Stimulated activated naive CD8-positive, alpha-beta T cell treated with anti-CD3 and anti-CD28 coated beads, Interleukin-15, Interleukin-2, amounts not matched to agents 100 ng/mL and 50 ng/mL, for 24 hours (primary cell): Measurements from ENCODE around the gene WDR76.

Source experiments
- H3K27ac Mint-ChIP-seq: one replicate; pipeline ENCODE4 v1.8.0; 2021; ENCODE audit warnings: mild to moderate bottlenecking, mixed read lengths
- H3K27me3 Mint-ChIP-seq: one replicate; pipeline ENCODE4 v1.8.0; 2021; ENCODE audit warnings: mixed read lengths
- H3K36me3 Mint-ChIP-seq: one replicate; pipeline ENCODE4 v1.8.0; 2021; ENCODE audit warnings: low read depth, mixed read lengths
- H3K4me1 Mint-ChIP-seq: one replicate; pipeline ENCODE4 v1.8.0; 2021; ENCODE audit warnings: low read depth, mixed read lengths
- H3K4me3 Mint-ChIP-seq: one replicate; pipeline ENCODE4 v1.8.0; 2021; ENCODE audit warnings: mild to moderate bottlenecking, mixed read lengths
- H3K9me3 Mint-ChIP-seq: one replicate; pipeline ENCODE4 v1.8.0; 2021; ENCODE audit warnings: mixed read lengths

Gene WDR76

DNA sequence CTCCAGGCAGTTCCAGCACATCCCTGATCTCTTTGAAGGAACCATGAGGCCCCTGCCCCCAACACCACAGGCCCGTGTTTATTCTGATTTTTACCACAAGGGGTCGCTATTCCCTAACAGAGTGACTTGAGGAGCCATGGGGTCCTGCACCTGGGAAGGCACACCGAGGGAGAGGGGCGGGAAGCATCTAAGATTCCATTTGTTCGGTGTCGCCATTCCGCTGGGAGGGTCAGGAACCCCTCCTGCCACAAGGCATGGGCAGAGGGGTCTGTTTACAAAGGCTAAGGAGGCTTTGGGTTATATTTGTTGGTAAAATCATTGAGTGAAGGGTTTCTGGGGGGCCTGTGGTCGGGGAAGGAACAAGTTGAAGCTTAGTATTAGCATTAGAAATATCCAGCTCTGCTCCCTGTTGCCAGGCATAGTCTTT, 77.1 kb downstream of the WDR76 start:
- H3K27ac Mint-ChIP-seq: peak overlapping the region; percentile 84
- H3K9me3 Mint-ChIP-seq: no peaks in the 10 kb centered on the region
- H3K36me3 Mint-ChIP-seq: no peaks in the 10 kb centered on the region
- H3K4me1 Mint-ChIP-seq: peaks cover 3% of the 10 kb centered on the region
- no peak overlapping the region for H3K4me3 Mint-ChIP-seq
- no peaks in the 10 kb centered on the region for H3K27me3 Mint-ChIP-seq

DNA sequence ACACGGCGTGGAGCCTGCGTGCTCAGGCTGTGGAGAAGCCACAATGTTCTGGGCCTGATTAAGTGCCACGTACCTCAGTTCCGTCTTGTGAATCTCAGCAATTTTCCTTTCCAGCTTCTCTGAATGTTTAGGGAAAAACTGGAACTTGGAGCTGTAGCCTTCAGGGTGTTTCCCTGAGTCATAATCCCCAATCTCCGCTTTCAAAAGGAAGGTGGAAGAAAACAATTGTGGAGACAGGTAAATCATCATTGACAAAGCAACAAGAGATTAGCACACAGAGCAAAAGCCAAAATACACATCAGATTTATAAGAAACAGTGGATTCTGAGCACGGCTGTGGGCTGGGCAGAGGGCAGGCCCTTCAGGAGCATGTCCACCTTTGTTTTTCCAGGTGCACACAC, 79.0 kb downstream of the WDR76 start:
- H3K36me3 Mint-ChIP-seq: no peaks in the 10 kb centered on the region
- H3K9me3 Mint-ChIP-seq: no peaks in the 10 kb centered on the region
- H3K27me3 Mint-ChIP-seq: no peaks in the 10 kb centered on the region
- no peak overlapping the region for H3K4me3 Mint-ChIP-seq
- peaks cover 3% of the 10 kb centered on the region for H3K4me1 Mint-ChIP-seq
- H3K27ac Mint-ChIP-seq: no peak overlapping the region

DNA sequence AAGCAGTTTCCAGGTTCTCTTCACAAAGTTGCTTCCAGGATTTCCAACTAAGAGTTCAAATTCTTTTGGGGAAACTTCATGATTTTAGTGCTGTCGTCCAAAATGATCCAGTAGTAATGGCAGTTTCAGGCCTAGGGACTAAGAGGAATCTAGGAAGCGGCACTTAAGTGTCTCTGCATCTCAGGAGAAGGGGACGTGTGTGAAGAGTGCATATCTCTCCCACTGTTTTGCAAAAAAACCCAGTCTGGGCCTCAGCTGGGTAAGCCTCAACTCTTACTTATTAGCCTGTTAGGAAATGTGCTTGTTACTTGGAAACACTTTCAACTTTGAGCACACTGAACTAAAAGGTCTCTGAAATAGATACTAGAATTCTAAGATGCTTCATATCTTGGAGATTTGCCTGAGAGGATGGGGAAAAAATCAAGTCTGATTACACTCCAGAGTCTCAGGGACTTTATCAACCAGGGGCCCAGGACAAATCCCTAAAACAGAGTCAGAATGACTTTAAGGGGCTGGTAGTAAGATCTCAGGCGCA, 81.8 kb downstream of the WDR76 start:
- Mint-ChIP-seq H3K27me3 (no peaks in the 10 kb centered on the region), H3K36me3 (no peaks in the 10 kb centered on the region), H3K9me3 (no peaks in the 10 kb centered on the region), H3K4me3 (no peak overlapping the region), H3K4me1 (peaks cover 11% of the 10 kb centered on the region), H3K27ac (no peak overlapping the region)

DNA sequence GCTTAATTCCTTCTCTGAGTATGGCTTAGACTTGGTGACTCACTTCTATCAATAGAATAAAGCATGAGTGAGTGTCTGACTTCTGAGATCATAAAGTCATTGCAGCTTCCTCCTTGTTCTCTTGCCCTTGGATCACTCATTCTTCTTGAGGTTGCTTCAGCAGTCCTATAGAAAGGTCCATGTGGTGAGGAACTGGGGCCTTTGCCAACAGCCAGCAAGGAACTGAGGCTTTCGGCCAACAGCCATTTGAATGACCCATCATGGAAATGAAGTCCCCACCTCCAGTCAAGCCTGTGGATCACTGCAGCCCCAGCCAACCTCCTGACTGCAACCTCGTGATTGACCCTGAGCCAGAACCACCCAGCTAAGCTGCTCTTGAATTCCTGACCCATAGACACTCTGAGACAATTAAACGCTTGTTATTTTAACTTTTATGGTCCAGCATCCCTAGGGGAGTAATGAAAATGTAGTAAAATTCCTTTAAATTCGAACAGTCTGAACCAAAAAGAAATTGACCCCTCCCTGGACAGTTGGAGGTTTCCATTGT, 84.5 kb downstream of the WDR76 start:
- no peak overlapping the region for H3K27ac Mint-ChIP-seq
- H3K36me3 Mint-ChIP-seq: no peaks in the 10 kb centered on the region
- no peaks in the 10 kb centered on the region for H3K27me3 Mint-ChIP-seq
- H3K4me3 Mint-ChIP-seq: no peak overlapping the region
- no peaks in the 10 kb centered on the region for H3K9me3 Mint-ChIP-seq
- peaks cover 8% of the 10 kb centered on the region for H3K4me1 Mint-ChIP-seq

DNA sequence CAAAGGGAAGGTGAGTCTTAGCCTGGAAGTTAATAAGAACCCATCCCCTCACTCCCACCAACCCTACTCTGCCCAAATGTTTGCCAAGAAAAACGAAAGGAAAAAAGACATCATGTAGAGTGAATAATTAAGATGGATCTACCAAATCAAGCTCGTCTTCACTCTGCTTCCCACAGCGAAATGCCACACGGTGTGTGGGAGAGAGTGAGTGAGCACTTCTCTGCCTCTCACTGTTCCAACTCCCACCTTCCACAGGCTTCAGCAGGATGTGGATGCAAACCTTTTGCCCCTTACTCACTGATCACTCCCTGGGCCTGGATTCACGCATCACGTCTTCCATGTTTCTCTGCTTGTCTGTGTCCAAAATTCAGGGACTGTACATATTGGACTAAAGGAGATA, 85.4 kb downstream of the WDR76 start:
- Mint-ChIP-seq H3K4me3 (no peak overlapping the region), H3K36me3 (no peaks in the 10 kb centered on the region), H3K4me1 (peaks cover 8% of the 10 kb centered on the region), H3K9me3 (no peaks in the 10 kb centered on the region), H3K27me3 (no peaks in the 10 kb centered on the region), H3K27ac (no peak overlapping the region)

DNA sequence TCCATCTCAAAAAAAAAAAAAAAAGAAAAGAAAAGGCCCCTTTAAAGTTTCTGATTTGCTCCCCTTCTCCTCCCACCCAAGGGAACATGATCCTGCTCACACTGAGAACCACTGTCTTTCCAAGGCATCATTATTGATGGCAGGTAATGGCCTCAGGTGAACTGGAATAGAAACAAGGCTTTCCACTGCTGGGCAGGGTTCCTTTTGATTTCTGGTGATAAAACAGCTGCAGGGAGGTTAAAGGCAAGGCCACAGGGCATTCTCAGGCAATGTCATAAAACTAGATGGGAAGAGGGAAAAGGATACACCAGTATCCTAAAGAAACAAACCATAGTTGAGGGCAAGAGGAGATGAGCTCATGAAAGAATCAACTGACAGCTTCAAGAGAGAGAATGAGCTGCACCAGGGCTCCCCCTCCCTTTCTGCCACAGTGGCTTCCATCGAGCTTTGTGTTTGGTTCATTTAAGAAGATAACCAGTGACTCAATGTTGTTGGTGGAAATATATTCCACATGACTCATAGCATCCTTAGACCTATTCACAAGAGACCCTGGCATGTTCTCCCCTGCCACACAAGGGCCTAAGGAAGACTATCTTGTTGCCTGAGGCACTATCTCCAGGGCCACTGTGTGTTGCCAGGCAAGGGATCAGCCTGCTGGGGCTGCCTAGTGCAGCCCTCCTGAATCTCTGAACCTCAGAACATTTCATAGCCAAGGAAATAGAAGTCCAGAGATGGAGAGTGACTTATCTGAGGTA, 86.4 kb downstream of the WDR76 start:
- H3K27me3 Mint-ChIP-seq: no peaks in the 10 kb centered on the region

DNA sequence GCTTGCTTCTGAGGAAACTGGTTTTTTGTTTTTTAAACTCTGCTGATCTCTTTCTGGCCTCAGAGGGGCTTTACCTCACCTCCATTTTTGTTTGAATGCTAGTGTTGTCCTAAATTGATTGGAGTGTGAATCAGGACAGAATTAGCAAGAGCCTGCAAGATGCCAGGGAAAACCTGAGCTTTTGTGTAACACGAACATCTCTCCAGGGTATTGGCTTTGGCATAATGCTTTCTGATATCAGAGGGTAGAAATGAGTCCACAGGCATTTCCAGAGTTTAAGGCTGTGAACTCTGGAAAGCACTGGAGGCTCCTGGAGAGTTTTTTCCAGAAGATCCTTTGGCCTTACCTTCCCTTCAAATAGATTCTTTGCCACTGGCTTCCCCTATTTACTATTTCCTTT, 87.1 kb downstream of the WDR76 start:
- Mint-ChIP-seq H3K4me1 (peaks cover 8% of the 10 kb centered on the region), H3K27me3 (no peaks in the 10 kb centered on the region), H3K27ac (no peak overlapping the region), H3K9me3 (no peaks in the 10 kb centered on the region), H3K36me3 (no peaks in the 10 kb centered on the region), H3K4me3 (no peak overlapping the region)

More for the DNA sequence above, 86.4 kb downstream of the WDR76 start:
- H3K27ac Mint-ChIP-seq: no peak overlapping the region
- no peak overlapping the region for H3K4me3 Mint-ChIP-seq
- peaks cover 8% of the 10 kb centered on the region for H3K4me1 Mint-ChIP-seq
- no peaks in the 10 kb centered on the region for H3K9me3 Mint-ChIP-seq
- no peaks in the 10 kb centered on the region for H3K36me3 Mint-ChIP-seq

DNA sequence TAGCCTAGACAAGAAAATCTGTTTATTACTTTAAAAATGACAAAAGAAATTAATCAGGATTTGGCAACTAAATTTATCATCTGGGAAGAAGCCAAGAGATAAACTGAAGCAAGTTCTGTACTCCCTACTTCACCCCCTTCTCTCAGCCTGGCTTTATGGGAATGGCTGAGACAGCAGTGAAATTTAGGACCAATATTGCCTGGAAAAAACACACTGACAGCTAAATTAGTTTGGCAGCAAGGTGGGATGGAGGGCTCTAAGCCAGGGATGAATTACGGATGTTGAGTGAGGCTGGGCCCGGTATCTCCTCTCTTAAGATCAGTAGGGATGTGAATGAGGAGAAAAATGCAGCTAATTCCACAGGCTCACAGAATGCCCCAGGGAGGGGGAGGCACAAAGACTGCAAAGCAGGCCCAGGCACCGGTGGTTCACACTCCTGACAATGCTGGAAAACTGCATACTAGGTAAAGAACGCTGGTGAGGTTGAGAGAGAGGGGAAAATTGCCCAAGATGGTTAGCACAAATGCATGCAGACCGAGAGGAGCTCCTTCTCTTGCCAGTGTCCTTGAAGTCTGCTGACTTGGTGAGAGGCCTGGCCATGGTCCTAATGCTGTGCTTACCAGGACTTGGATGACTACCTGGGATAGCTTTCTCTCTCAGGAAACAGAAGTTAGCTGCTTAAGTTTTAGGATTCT, 89.0 kb downstream of the WDR76 start:
- Mint-ChIP-seq H3K27ac (no peak overlapping the region), H3K4me3 (no peak overlapping the region), H3K27me3 (no peaks in the 10 kb centered on the region), H3K36me3 (no peaks in the 10 kb centered on the region), H3K9me3 (no peaks in the 10 kb centered on the region), H3K4me1 (peaks cover 8% of the 10 kb centered on the region)

DNA sequence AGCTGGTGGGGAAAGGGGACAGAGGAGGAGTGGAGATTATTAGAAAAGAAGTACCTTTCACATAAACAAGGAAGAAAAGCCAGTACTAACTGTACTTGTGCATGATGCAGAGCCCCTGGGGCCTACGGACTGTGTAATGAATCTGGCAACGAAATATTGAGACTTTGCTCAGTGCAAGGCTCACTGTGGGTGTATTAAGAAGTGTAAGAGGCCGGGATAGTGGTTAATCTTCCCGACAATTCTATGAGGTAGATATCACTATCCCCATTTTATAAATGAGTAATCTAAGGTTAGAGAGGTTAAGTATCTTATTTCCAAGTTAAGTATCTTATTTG, 89.5 kb downstream of the WDR76 start:
- peaks cover 8% of the 10 kb centered on the region for H3K4me1 Mint-ChIP-seq
- H3K27me3 Mint-ChIP-seq: no peaks in the 10 kb centered on the region
- no peak overlapping the region for H3K4me3 Mint-ChIP-seq
- no peaks in the 10 kb centered on the region for H3K36me3 Mint-ChIP-seq
- no peak overlapping the region for H3K27ac Mint-ChIP-seq
- no peaks in the 10 kb centered on the region for H3K9me3 Mint-ChIP-seq
